AG04450 (cell line): ENCODE measurements around the gene ACRBP. TPM values are rescaled to one million over a fixed set of nuclear protein-coding genes. Genes with fewer than 3 reads are reported as not detected.

Experiments used
- CTCF ChIA-PET: fragments of 300-600, 350-600 bp; formaldehyde crosslinking; extraction: SDS; loops from one replicate; lab custom pipeline; 2022; ENCODE audit warnings: antibody characterized with exemption, inconsistent platforms; lab: Charles Lee
- POLR2A ChIA-PET: fragments of 350-600 bp; formaldehyde crosslinking; extraction: SDS; loops from one replicate; lab custom pipeline; 2021; ENCODE audit warnings: antibody characterized with exemption, inconsistent platforms; lab: Yijun Ruan, JAX
- DNase-seq: peaks from one replicate; pipeline ENCODE4 v3.0.0-alpha.2; 2011; ENCODE audit warnings: low read depth, low spot score
- H3K27ac ChIP-seq: one replicate; pipeline ENCODE4 v1.5.1; 2012; ENCODE audit warnings: low read depth, low read length, control low read depth
- H3K27me3 ChIP-seq: one replicate; pipeline ENCODE4 v1.6.0; 2012; ENCODE audit warnings: low read length; ENCODE audit not compliant: control insufficient read depth, insufficient read depth
- H3K4me3 ChIP-seq: 2 replicates; pipeline ENCODE4 v1.5.1; 2011; ENCODE audit warnings: mild to moderate bottlenecking, low read depth, low read length, control low read depth
- H3K9me3 ChIP-seq: 2 replicates; pipeline ENCODE4 v1.5.1; 2012; ENCODE audit warnings: low read length; ENCODE audit not compliant: control insufficient read depth, insufficient read depth
- CTCF ChIP-seq: IDR thresholded peaks from 2 replicates; pipeline ENCODE4 v1.5.1; 2011; ENCODE audit warnings: low read depth, low read length, control low read depth, inconsistent platforms
- polyA plus RNA-seq: library from polyadenylated mRNA; depleted of rRNA; stranded (reverse); fragments of >200 nt; gene quantifications from 2 replicates; pipeline ENCODE4 v1.2.3, GENCODE V29; 2011

The ACRBP gene
- polyA plus RNA-seq, 1 experiment: 0.64 TPM

GRCh38 chr12:6631549-6631961, 15.7 kb downstream of the ACRBP start:
- ChIA-PET CTCF (no interaction called here), POLR2A (interaction anchor here (0.9 kb wide), 1 partner anchor 121 kb away, joined by 4 read pairs; the partner anchor contains the start of gene MLF2)

GRCh38 chr12:6630736-6631135, 16.5 kb downstream of the ACRBP start:
- TF ChIP-seq CTCF: no peak
- H3K4me3 ChIP-seq: no peak overlapping the region
- H3K27ac ChIP-seq: no peak overlapping the region
- no peaks in the 10 kb centered on the region for H3K27me3 ChIP-seq
- no peak for DNase-seq
- H3K9me3 ChIP-seq: no peaks in the 10 kb centered on the region
- POLR2A ChIA-PET: no interaction called here
- CTCF ChIA-PET: interaction anchor here (0.6 kb wide), 2 partner anchors 148 to 204 kb away, joined by 3 read pairs; no protein-coding TSS in a partner anchor

More at GRCh38 chr12:6631549-6631961, 15.7 kb downstream of the ACRBP start:
- no peak overlapping the region for H3K27ac ChIP-seq
- DNase-seq: no peak
- H3K27me3 ChIP-seq: no peaks in the 10 kb centered on the region
- no peaks in the 10 kb centered on the region for H3K9me3 ChIP-seq
- no peak overlapping the region for H3K4me3 ChIP-seq
- no peak for TF ChIP-seq CTCF

GRCh38 chr12:6627616-6628015, 19.6 kb downstream of the ACRBP start:
- Histone ChIP-seq H3K4me3 (0 out of 2 replicates have a peak overlapping the region, but pooled peaks have one; percentile 4), H3K27ac (no peak overlapping the region), H3K9me3 (no peaks in the 10 kb centered on the region), H3K27me3 (no peaks in the 10 kb centered on the region)
- TF ChIP-seq CTCF: no peak
- CTCF ChIA-PET: interaction anchor here (0.7 kb wide), 1 partner anchor 14 kb away, joined by 3 read pairs; no protein-coding TSS in a partner anchor
- POLR2A ChIA-PET: no interaction called here
- no peak for DNase-seq

GRCh38 chr12:6626654-6627283, 20.5 kb downstream of the ACRBP start:
- DNase-seq: no peak
- ChIA-PET CTCF (no interaction called here), POLR2A (no interaction called here)
- H3K9me3 ChIP-seq: no peaks in the 10 kb centered on the region
- H3K27ac ChIP-seq: no peak overlapping the region
- no peak for TF ChIP-seq CTCF
- no peak overlapping the region for H3K4me3 ChIP-seq
- H3K27me3 ChIP-seq: no peaks in the 10 kb centered on the region

GRCh38 chr12:6620885-6621274, 26.4 kb downstream of the ACRBP start:
- DNase-seq: no peak
- POLR2A ChIA-PET: interaction anchor here (0.7 kb wide), 1 partner anchor 26 kb away, joined by 3 read pairs; no protein-coding TSS in a partner anchor
- no peak overlapping the region for H3K4me3 ChIP-seq
- TF ChIP-seq CTCF: no peak
- H3K27me3 ChIP-seq: no peaks in the 10 kb centered on the region
- CTCF ChIA-PET: interaction anchor here (1.1 kb wide), 1 partner anchor 132 kb away, joined by 3 read pairs; the partner anchor contains the start of gene MLF2
- no peaks in the 10 kb centered on the region; the same call in 1 of the 2 replicates for H3K9me3 ChIP-seq
- H3K27ac ChIP-seq: no peak overlapping the region
